Endothelial cell of umbilical vein (primary cell): ENCODE data around the gene PITPNB. TPM values are rescaled to one million over a fixed set of nuclear protein-coding genes. Genes with fewer than 3 reads are reported as not detected.

Source experiments
- BruUV-seq: library from RNA; stranded (reverse); fragments of 400-500 nt; replicated peaks from 2 replicates; lab custom pipeline; 2021; lab: Mats Ljungman, UMichigan
- CTCF ChIA-PET: fragments of 300-600, 350-600 bp; sonication (Branson Sonifier 250); formaldehyde crosslinking; loops from one replicate; lab custom pipeline; 2021; ENCODE audit warnings: antibody characterized with exemption, inconsistent platforms; lab: Charles Lee
- POLR2A ChIA-PET: fragments of 300-600, 350-600 bp; sonication (Branson Sonifier 250); formaldehyde crosslinking; loops from one replicate; lab custom pipeline; 2021; ENCODE audit warnings: antibody characterized with exemption, inconsistent platforms; lab: Charles Lee
- DNase-seq: peaks from one replicate; pipeline ENCODE4 v3.0.0-alpha.2; 2011; ENCODE audit warnings: low read depth, low spot score
- FAIRE-seq: peaks from 2 replicates; lab custom pipeline; 2011; peaks lifted over from hg19 to GRCh38; lab: Jason Lieb, UNC
- H2AFZ ChIP-seq: 2 replicates; pipeline ENCODE4 v1.6.0; 2012; ENCODE audit warnings: low read depth, low read length, control low read depth, inconsistent platforms
- H3K27ac ChIP-seq: 2 replicates; pipeline ENCODE4 v1.5.1; 2011; ENCODE audit warnings: low read depth, mild to moderate bottlenecking, control low read depth, low read length, moderate library complexity; ENCODE audit not compliant: insufficient read depth
- H3K27me3 ChIP-seq, 2 experiments: 2 replicates each; pipeline versions ENCODE4 v1.6.0 to v1.6.1; 2011; ENCODE audit warnings: low read length in 2 of 2, mixed read lengths in 1 of 2; ENCODE audit not compliant: control insufficient read depth in 2 of 2, insufficient read depth in 2 of 2
- H3K36me3 ChIP-seq, 2 experiments: 2 replicates in 1 of 2; 3 replicates in 1 of 2; pipeline ENCODE4 v1.5.1; 2011; ENCODE audit warnings: low read length in 2 of 2, mild to moderate bottlenecking in 1 of 2, moderate library complexity in 1 of 2; ENCODE audit not compliant: control insufficient read depth in 2 of 2, insufficient read depth in 2 of 2; ENCODE audit errors: extremely low read depth in 1 of 2
- H3K4me1 ChIP-seq: 3 replicates; pipeline ENCODE4 v1.5.1; 2011; ENCODE audit warnings: mild to moderate bottlenecking, low read length; ENCODE audit not compliant: control insufficient read depth, insufficient read depth; ENCODE audit errors: extremely low read depth
- H3K4me2 ChIP-seq: 2 replicates; pipeline ENCODE4 v1.6.1; 2011; ENCODE audit warnings: low read length, control low read depth, mixed read lengths; ENCODE audit not compliant: insufficient read depth
- H3K4me3 ChIP-seq, 3 experiments: fragments of 200-600 bp in 1 of 3; sonication (generic), shearing (Covaris generic) in 1 of 3; replicated peaks in 1 of 3; 2 replicates each; pipeline ENCODE4 v1.5.1; 2011 to 2016; ENCODE audit warnings: control low read depth in 3 of 3, low read length in 3 of 3, mild to moderate bottlenecking in 2 of 3, inconsistent platforms in 1 of 3, low read depth in 1 of 3, moderate library complexity in 1 of 3; ENCODE audit not compliant: insufficient read depth in 1 of 3
- H3K79me2 ChIP-seq: 2 replicates; pipeline ENCODE4 v1.6.0; 2012; ENCODE audit warnings: low read length, inconsistent platforms; ENCODE audit not compliant: control insufficient read depth, insufficient read depth
- H3K9ac ChIP-seq: replicated peaks from 2 replicates; pipeline ENCODE3; 2011; ENCODE audit warnings: low read length, control low read depth; ENCODE audit not compliant: insufficient read depth; ENCODE audit errors: extremely low read depth
- H3K9me1 ChIP-seq: replicated peaks from 3 replicates; pipeline ENCODE4 v1.6.0; 2011; ENCODE audit warnings: mild to moderate bottlenecking, low read length; ENCODE audit not compliant: control insufficient read depth, insufficient read depth; ENCODE audit errors: extremely low read depth
- H3K9me3 ChIP-seq: replicated peaks from 2 replicates; pipeline ENCODE4 v1.5.1; 2012; ENCODE audit warnings: low read length, inconsistent platforms; ENCODE audit not compliant: control insufficient read depth, insufficient read depth
- H4K20me1 ChIP-seq: replicated peaks from 2 replicates; pipeline ENCODE3; 2011; ENCODE audit warnings: mild to moderate bottlenecking, low read length; ENCODE audit not compliant: control insufficient read depth, insufficient read depth; ENCODE audit errors: extremely low read depth
- EZH2 ChIP-seq: IDR thresholded peaks from 2 replicates; pipeline ENCODE4 v1.6.1; 2012; ENCODE audit warnings: borderline replicate concordance, low read depth, mild to moderate bottlenecking, moderate library complexity, low read length, inconsistent platforms; ENCODE audit not compliant: severe bottlenecking
- FOS ChIP-seq: IDR thresholded peaks from 2 replicates; pipeline ENCODE4 v1.6.1; 2011; ENCODE audit warnings: mild to moderate bottlenecking, low read length, moderate library complexity, borderline replicate concordance; ENCODE audit not compliant: insufficient read depth
- GATA2 ChIP-seq: IDR thresholded peaks from 2 replicates; pipeline ENCODE4 v1.7.0; 2011; ENCODE audit warnings: low read depth, mild to moderate bottlenecking, moderate library complexity, mixed read lengths, low read length; ENCODE audit not compliant: insufficient read length, insufficient read depth
- JUN ChIP-seq: IDR thresholded peaks from 2 replicates; pipeline ENCODE4 v1.6.1; 2011; ENCODE audit warnings: borderline replicate concordance, low read depth; ENCODE audit not compliant: insufficient read length, insufficient read depth
- MYC ChIP-seq: IDR thresholded peaks from one replicate; pipeline ENCODE4 v1.6.1; 2011; ENCODE audit warnings: mild to moderate bottlenecking, low read depth, low read length
- POLR2A ChIP-seq: IDR thresholded peaks from 2 replicates; pipeline ENCODE4 v1.6.1; 2012; ENCODE audit warnings: low read depth, mild to moderate bottlenecking, control low read depth, low read length
- POLR2AphosphoS5 ChIP-seq: IDR thresholded peaks from 2 replicates; pipeline ENCODE4 v1.6.1; 2012; ENCODE audit warnings: low read depth, mild to moderate bottlenecking, control low read depth, low read length, moderate library complexity; ENCODE audit not compliant: insufficient read depth
- dilution Hi-C: fragments of 300-500 bp; cut with MboI; formaldehyde crosslinking; loops from one replicate; pipeline ENCODE4 v1.15.0; 2019; ENCODE audit warnings: low sequenced_read_pairs; ENCODE audit not compliant: extremely low pct_ligation_motif_present
- intact Hi-C: fragments of 100-400 bp; cut with micrococcal nuclease; formaldehyde crosslinking; loops from one replicate; pipeline ENCODE4 v1.10.0; 2022
- polyA plus RNA-seq, 4 experiments: library from polyadenylated mRNA; depleted of rRNA in 3 of 4; stranded (reverse) in 3 of 4; unstranded in 1 of 4; fragments of >200 nt; gene quantifications; 2 replicates each; pipeline versions ENCODE4 v1.2.1 to v1.2.3, GENCODE V29; 2011 to 2012; ENCODE audit warnings: missing spikeins in 1 of 4
- total RNA-seq: library from RNA; stranded (reverse); gene quantifications from 2 replicates; pipeline ENCODE4 v1.2.3, GENCODE V29; 2021
- TF ChIP-seq, protein P1 (sequence below), 2 donors: IDR thresholded peaks; 1 replicate in 1 of 2; 2 replicates in 1 of 2; pipeline ENCODE4 v1.5.1; 2011; ENCODE audit warnings: low read length in 2 of 2, mild to moderate bottlenecking in 2 of 2, moderate library complexity in 2 of 2, control low read depth in 1 of 2, inconsistent platforms in 1 of 2, low read depth in 1 of 2; ENCODE audit not compliant: insufficient read depth in 1 of 2; ENCODE audit errors: extremely low read depth in 1 of 2
- TF ChIP-seq, protein P2 (sequence below): IDR thresholded peaks from 2 replicates; pipeline ENCODE4 v1.6.1; 2011; ENCODE audit not compliant: insufficient read depth, insufficient read length

PITPNB gene
- total and polyA plus RNA-seq, 2 donors (not counting 3 experiments of a cell fraction or from before 2014, with no cell fraction given) = 29.7 to 108 TPM

DNA sequence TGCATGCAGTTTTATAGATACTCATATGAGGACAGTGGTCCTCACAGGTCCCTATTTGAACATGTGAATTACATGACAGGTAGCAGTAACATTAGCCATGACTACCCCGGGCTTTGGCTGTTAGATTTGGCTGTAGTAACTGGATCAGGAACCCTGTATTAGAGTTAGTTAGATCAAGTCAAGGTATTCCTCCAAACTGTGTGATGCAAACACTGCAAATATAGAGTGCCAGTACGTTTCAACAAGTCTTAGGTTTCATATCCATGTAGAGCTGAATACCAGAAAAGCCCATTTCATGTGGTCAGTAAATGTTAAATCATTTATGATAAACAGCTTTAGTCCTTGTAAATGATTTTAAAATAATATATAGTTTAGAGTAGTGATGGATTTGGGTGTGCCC lies 29.5 kb upstream of the PITPNB start:
- ChIA-PET POLR2A (no interaction called here), CTCF (no interaction called here)
- Histone ChIP-seq H3K27me3 (no peaks in the 10 kb centered on the region), H3K4me3 (no peak overlapping the region), H3K9me3 (no peaks in the 10 kb centered on the region), H4K20me1 (no peaks in the 10 kb centered on the region), H3K9me1 (no peaks in the 10 kb centered on the region), H3K27ac (no peak overlapping the region), H3K9ac (no peak overlapping the region), H3K4me1 (peaks cover 5% of the 10 kb centered on the region), H3K4me2 (no peak overlapping the region), H3K36me3 (no peaks in the 10 kb centered on the region), H3K79me2 (no peaks in the 10 kb centered on the region), H2AFZ (no peak overlapping the region)
- TF ChIP-seq MYC (no peak), POLR2AphosphoS5 (no peak), EZH2 (no peak), POLR2A (no peak), FOS (no peak), GATA2 (no peak), JUN (no peak)
- TF ChIP-seq, protein P1, sequence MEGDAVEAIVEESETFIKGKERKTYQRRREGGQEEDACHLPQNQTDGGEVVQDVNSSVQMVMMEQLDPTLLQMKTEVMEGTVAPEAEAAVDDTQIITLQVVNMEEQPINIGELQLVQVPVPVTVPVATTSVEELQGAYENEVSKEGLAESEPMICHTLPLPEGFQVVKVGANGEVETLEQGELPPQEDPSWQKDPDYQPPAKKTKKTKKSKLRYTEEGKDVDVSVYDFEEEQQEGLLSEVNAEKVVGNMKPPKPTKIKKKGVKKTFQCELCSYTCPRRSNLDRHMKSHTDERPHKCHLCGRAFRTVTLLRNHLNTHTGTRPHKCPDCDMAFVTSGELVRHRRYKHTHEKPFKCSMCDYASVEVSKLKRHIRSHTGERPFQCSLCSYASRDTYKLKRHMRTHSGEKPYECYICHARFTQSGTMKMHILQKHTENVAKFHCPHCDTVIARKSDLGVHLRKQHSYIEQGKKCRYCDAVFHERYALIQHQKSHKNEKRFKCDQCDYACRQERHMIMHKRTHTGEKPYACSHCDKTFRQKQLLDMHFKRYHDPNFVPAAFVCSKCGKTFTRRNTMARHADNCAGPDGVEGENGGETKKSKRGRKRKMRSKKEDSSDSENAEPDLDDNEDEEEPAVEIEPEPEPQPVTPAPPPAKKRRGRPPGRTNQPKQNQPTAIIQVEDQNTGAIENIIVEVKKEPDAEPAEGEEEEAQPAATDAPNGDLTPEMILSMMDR (IDR thresholded peaks at IDR 0.05; ENCODE audit: extremely low read depth in 1 of 2, insufficient read depth in 1 of 2, low read depth in 1 of 2, low read length in 2 of 2) = no peak
- TF ChIP-seq, protein P2, sequence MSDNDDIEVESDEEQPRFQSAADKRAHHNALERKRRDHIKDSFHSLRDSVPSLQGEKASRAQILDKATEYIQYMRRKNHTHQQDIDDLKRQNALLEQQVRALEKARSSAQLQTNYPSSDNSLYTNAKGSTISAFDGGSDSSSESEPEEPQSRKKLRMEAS = no peak
- intact Hi-C loops = no loop called here
- DNase-seq = no peak
- no TSS peak for BruUV-seq
- dilution Hi-C loops = no loop called here
- FAIRE-seq = no peak
